ENCODE results near the gene UPF1.

DNA sequence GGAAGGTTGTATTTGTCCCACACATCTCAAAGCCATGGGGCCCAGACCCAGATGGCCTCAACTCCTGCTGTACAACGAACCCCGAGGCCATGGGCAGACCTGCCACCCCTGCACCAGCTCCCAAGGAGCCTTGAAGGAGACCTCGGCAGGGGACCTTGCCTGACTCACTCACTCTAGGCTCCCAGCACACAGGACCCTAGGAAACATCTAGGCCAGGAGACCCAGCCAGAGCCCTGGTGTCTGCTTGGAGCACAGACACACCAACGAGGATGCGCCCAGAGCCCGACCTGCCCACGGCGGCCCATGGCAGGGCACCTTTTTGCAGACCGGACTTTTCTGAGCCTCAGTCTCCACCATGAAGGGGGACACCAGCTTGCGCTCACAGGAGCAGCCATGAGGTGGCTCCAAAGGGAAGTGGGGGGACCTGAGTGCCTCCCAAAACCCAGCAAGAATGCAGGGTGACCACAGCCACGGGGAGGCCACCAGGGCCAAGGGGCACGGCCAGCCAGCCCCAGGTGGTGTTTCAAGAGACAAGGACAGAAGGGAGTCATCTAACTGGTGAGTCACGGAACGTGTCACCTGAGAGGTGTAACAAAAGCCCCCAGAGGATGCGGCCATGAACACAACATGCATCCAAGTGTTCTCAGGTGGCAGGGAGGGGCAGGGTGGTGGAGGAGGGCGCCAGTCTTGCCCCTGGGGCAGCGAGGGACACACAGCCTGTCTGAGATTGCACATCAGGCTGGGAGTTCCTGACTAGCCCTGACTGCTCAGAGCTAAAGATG lies 69.1 kb downstream of the UPF1 start:
- TF ChIP-seq, protein P1, sequence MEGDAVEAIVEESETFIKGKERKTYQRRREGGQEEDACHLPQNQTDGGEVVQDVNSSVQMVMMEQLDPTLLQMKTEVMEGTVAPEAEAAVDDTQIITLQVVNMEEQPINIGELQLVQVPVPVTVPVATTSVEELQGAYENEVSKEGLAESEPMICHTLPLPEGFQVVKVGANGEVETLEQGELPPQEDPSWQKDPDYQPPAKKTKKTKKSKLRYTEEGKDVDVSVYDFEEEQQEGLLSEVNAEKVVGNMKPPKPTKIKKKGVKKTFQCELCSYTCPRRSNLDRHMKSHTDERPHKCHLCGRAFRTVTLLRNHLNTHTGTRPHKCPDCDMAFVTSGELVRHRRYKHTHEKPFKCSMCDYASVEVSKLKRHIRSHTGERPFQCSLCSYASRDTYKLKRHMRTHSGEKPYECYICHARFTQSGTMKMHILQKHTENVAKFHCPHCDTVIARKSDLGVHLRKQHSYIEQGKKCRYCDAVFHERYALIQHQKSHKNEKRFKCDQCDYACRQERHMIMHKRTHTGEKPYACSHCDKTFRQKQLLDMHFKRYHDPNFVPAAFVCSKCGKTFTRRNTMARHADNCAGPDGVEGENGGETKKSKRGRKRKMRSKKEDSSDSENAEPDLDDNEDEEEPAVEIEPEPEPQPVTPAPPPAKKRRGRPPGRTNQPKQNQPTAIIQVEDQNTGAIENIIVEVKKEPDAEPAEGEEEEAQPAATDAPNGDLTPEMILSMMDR (conservative IDR thresholded peaks at IDR 0.05) = no peak
- TF ChIP-seq ZFX (IDR thresholded peaks at IDR 0.05) = no peak
